Sigmoid colon (tissue), 7 donors: ENCODE measurements around the gene EXOC1L. TPM values are rescaled to one million over a fixed set of nuclear protein-coding genes. Genes with fewer than 3 reads are reported as not detected.
A peak's percentile ranks its signal among the peaks of the same experiment; 100 is the strongest.

Experiments
- DNase-seq: peaks from one replicate; pipeline ENCODE4 v3.0.0-alpha.2; 2019
- H3K27ac ChIP-seq, 4 donors: fragments of 200-600 bp; sonication (generic); one replicate each; pipeline ENCODE4 v1.5.1; 2016 to 2019; ENCODE audit warnings: mild to moderate bottlenecking in 1 of 4
- H3K27me3 ChIP-seq, 3 donors: fragments of 200-600 bp; sonication (generic); one replicate each; pipeline ENCODE4 v1.5.1; 2019; ENCODE audit warnings: mild to moderate bottlenecking in 1 of 3
- H3K36me3 ChIP-seq, 4 donors: fragments of 200-600 bp; sonication (generic); one replicate each; pipeline ENCODE4 v1.5.1; 2016 to 2019
- H3K4me1 ChIP-seq, 4 donors: fragments of 200-600 bp; sonication (generic); one replicate each; pipeline ENCODE4 v1.5.1; 2017 to 2019
- H3K4me3 ChIP-seq, 4 donors: fragments of 200-600 bp; sonication (generic); one replicate each; pipeline ENCODE4 v1.5.1; 2017 to 2019; ENCODE audit warnings: mild to moderate bottlenecking in 2 of 4, moderate library complexity in 1 of 4
- H3K9me3 ChIP-seq, 4 donors: fragments of 200-600 bp in 3 of 4; sonication (generic) in 3 of 4; one replicate each; pipeline versions ENCODE4 v1.5.1 to v1.6.1; 2013 to 2019
- CTCF ChIP-seq, 4 experiments: fragments of 450-650 bp in 3 of 4; fragments of 200-600 bp in 1 of 4; IDR thresholded peaks; one replicate each; pipeline ENCODE4 v1.5.1; 2016 to 2019; ENCODE audit warnings: antibody characterized with exemption in 4 of 4, mild to moderate bottlenecking in 3 of 4, moderate library complexity in 2 of 4
- EP300 ChIP-seq, 4 donors: sonication (generic); formaldehyde crosslinking; IDR thresholded peaks; one replicate each; pipeline ENCODE4 v1.6.1; 2017; ENCODE audit warnings: antibody characterized with exemption in 4 of 4
- POLR2A ChIP-seq, 2 donors: fragments of 450-650 bp; IDR thresholded peaks; one replicate each; pipeline ENCODE4 v1.6.1; 2016; ENCODE audit warnings: antibody characterized with exemption in 2 of 2, mild to moderate bottlenecking in 2 of 2, moderate library complexity in 2 of 2
- POLR2AphosphoS5 ChIP-seq, 4 donors: sonication (generic); formaldehyde crosslinking; IDR thresholded peaks; one replicate each; pipeline ENCODE4 v1.6.1; 2017; ENCODE audit warnings: antibody characterized with exemption in 4 of 4
- WGBS, 2 donors: extraction: QIAGEN DNeasy Blood & Tissue Kit; methylation state at CpG; one replicate each; pipeline ENCODE4 v1.1.7; 2013; 5-methylcytosine and 5-hydroxymethylcytosine counted together
- intact Hi-C: fragments of 100-400 bp; cut with DNase I; formaldehyde crosslinking; loops from one replicate; pipeline ENCODE4 v1.15.1; 2023
- polyA plus RNA-seq, 3 donors: library from polyadenylated mRNA; stranded (reverse); fragments of 200-250 nt; gene quantifications; one replicate each; pipeline ENCODE4 v1.2.3, GENCODE V29; 2013
- total RNA-seq, 4 donors: library from RNA; depleted of rRNA; stranded (reverse); fragments of >200 nt; gene quantifications; one replicate each; pipeline ENCODE4 v1.1.0, GENCODE V29; 2016
- donor health status: healthy with polysubstance abuse.
- donor health status: Bipolar disorder and iron deficiency.
- donor health status: healthy.

EXOC1L gene
- total and polyA plus RNA-seq, 7 donors: not detected

GRCh38 chr4:55784747-55785146 lies 34.8 kb upstream of the EXOC1L start:
- Histone ChIP-seq H3K27me3 (no peaks in the 10 kb centered on the region), H3K27ac (no peak overlapping the region), H3K4me1 (no peaks in the 10 kb centered on the region), H3K4me3 (no peak overlapping the region), H3K36me3 (no peaks in the 10 kb centered on the region), H3K9me3 (no peaks in the 10 kb centered on the region)
- TF ChIP-seq EP300 (IDR thresholded peaks at IDR 0.05) (no peak), POLR2A (IDR thresholded peaks at IDR 0.05) (no peak), CTCF (IDR thresholded peaks at IDR 0.05) (no peak), POLR2AphosphoS5 (IDR thresholded peaks at IDR 0.05) (no peak)
- WGBS, 2 donors: 69 to 78% methylated on average over 4 of the region's 4 CpGs
- DNase-seq: no peak
- intact Hi-C loops: no loop called here

- TF ChIP-seq POLR2A (IDR thresholded peaks at IDR 0.05) (no peak), CTCF (IDR thresholded peaks at IDR 0.05) (no peak), POLR2AphosphoS5 (IDR thresholded peaks at IDR 0.05) (no peak)
- intact Hi-C loops: no loop called here
- Histone ChIP-seq H3K27ac (no peak overlapping the region), H3K9me3 (no peaks in the 10 kb centered on the region), H3K36me3 (no peaks in the 10 kb centered on the region), H3K27me3 (peaks cover 8 to 35% (median 13%) of the 10 kb centered on the region in 3 donors), H3K4me3 (no peak overlapping the region), H3K4me1 (peaks cover 0 to 7% (median 6%) of the 10 kb centered on the region in 4 donors)
- DNase-seq: no peak
- WGBS, 2 donors: 81 to 88% methylated on average over 2 of the region's 2 CpGs
Measured at GRCh38 chr4:55791666-55792065, 27.9 kb upstream of the EXOC1L start.

GRCh38 chr4:55793479-55793878 lies 26.1 kb upstream of the EXOC1L start:
- DNase-seq: no peak
- Histone ChIP-seq H3K4me3 (peak overlapping the region in 2 of 4 donors; percentile 10 to 11), H3K9me3 (no peaks in the 10 kb centered on the region), H3K27me3 (peaks cover 8 to 38% (median 13%) of the 10 kb centered on the region in 3 donors), H3K4me1 (peaks cover 0 to 7% (median 6%) of the 10 kb centered on the region in 4 donors), H3K27ac (no peak overlapping the region), H3K36me3 (no peaks in the 10 kb centered on the region)
- no peak for TF ChIP-seq POLR2AphosphoS5 (IDR thresholded peaks at IDR 0.05)
- intact Hi-C loops: no loop called here
- WGBS, 2 donors: 10 to 42% methylated on average over 33 of the region's 33 CpGs

- Histone ChIP-seq H3K9me3 (no peaks in the 10 kb centered on the region), H3K4me1 (peaks cover 0 to 7% (median 6%) of the 10 kb centered on the region in 4 donors), H3K4me3 (no peak overlapping the region), H3K36me3 (no peaks in the 10 kb centered on the region), H3K27ac (no peak overlapping the region), H3K27me3 (peaks cover 8 to 38% (median 13%) of the 10 kb centered on the region in 3 donors)
- intact Hi-C loops: no loop called here
- DNase-seq: no peak
- no peak for TF ChIP-seq POLR2A (IDR thresholded peaks at IDR 0.05)
- TF ChIP-seq CTCF (IDR thresholded peaks at IDR 0.05): no peak
- no peak for TF ChIP-seq POLR2AphosphoS5 (IDR thresholded peaks at IDR 0.05)
- no peak for TF ChIP-seq EP300 (IDR thresholded peaks at IDR 0.05)
- WGBS, 2 donors: 63 to 87% methylated on average over 23 of the region's 23 CpGs
Measured at GRCh38 chr4:55794053-55794452, 25.5 kb upstream of the EXOC1L start.

- no peak for DNase-seq
- no peaks in the 10 kb centered on the region for H3K36me3 ChIP-seq
- no peak overlapping the region for H3K4me3 ChIP-seq
- intact Hi-C loops: no loop called here
- H3K9me3 ChIP-seq: no peaks in the 10 kb centered on the region
- peaks cover 0 to 7% (median 6%) of the 10 kb centered on the region in 4 donors for H3K4me1 ChIP-seq
- H3K27me3 ChIP-seq: peaks cover 8 to 38% (median 13%) of the 10 kb centered on the region in 3 donors
- TF ChIP-seq POLR2A (IDR thresholded peaks at IDR 0.05) (no peak), CTCF (IDR thresholded peaks at IDR 0.05) (no peak), EP300 (IDR thresholded peaks at IDR 0.05) (no peak), POLR2AphosphoS5 (IDR thresholded peaks at IDR 0.05) (no peak)
- H3K27ac ChIP-seq: no peak overlapping the region
- 91 to 92% methylated on average over 1 of the region's 1 CpG for WGBS, 2 donors
Measured at GRCh38 chr4:55795341-55795740, 24.2 kb upstream of the EXOC1L start.
